ENCODE data around the gene PLB1. TPM values are rescaled to one million over a fixed set of nuclear protein-coding genes. Genes with fewer than 3 reads are reported as not detected.

The PLB1 gene
- total and polyA plus RNA-seq, 7 experiments from 2014 or later, result 0.47 to 6.4 (median 1.2) TPM

DNA sequence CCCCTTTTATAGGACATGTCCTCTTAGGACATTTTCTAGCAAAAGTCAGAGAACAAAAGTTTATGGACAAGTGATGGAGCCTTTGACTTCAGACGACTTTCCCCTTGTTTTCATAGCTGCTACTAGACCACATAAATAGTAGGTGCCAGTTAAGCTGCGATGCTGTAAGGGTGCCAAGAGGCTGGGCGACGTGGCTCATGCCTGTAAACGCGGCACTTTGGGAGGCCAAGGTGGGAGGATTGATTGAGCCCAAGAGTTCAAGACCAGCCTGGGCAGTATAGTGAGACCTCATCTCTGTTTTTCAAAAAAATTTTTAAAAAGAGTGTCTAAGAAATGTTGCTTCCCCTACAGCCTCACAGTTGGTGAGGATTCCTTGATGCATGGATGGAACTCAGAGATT lies 2.2 kb upstream of the PLB1 start:
- DNase-seq, result no peak
- peaks cover 0 to 1% (median 0%) of the 10 kb centered on the region in 7 donors for H3K4me1 Mint-ChIP-seq
- H3K27ac ChIP-seq (ENCODE audit: low read depth, low read length), result no peak overlapping the region
- ChIA-PET CTCF (no interaction called here), POLR2A (no interaction called here)
- H3K9me3 Mint-ChIP-seq, result peaks cover 0 to 2% (median 0%) of the 10 kb centered on the region in 11 donors
- peaks cover 0 to 19% (median 0%) of the 10 kb centered on the region in 5 donors for H3K27me3 Mint-ChIP-seq
- H3K4me3 ChIP-seq (ENCODE audit: low read length), result no peak overlapping the region
- no peaks in the 10 kb centered on the region for H3K9me3 ChIP-seq (ENCODE audit: control insufficient read depth in 2 of 3, low read length in 3 of 3)
- H3K27ac Mint-ChIP-seq, result no peak overlapping the region
- no peak overlapping the region for H3K4me3 Mint-ChIP-seq
- no peaks in the 10 kb centered on the region for H3K4me1 ChIP-seq (ENCODE audit: control insufficient read depth in 2 of 2, insufficient read depth in 2 of 2, low read length in 2 of 2)
- no peaks in the 10 kb centered on the region for H3K36me3 Mint-ChIP-seq
- no peaks in the 10 kb centered on the region for H3K27me3 ChIP-seq (ENCODE audit: control insufficient read depth in 2 of 2, insufficient read depth in 2 of 2, low read length in 2 of 2)
- ATAC-seq, result no peak
- intact Hi-C loops (cut with micrococcal nuclease), result no loop called here
- no peaks in the 10 kb centered on the region for H3K36me3 ChIP-seq (ENCODE audit: control insufficient read depth in 2 of 3, insufficient read depth in 3 of 3, low read length in 3 of 3)

DNA sequence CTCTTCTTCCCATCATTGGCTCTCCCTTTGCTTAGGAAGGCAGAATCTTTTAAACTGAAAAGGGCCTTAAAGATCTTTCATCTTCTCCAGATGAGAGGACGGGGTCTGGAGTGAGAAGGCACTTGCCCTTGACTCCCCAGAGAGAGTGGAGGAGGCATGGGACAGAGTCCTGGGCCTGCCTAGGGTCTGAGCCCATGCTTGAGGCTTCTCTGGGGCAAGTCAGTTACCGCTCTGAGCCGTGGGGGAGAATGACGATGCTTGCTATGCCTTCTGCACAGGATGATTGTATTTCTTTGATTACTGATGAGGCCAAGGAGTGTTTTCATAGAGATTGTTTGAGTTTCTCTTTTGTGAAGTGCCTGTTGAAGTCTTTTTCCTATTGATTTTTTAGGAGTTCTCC lies 921 bp downstream of the PLB1 start:
- Mint-ChIP-seq H3K27ac (no peak overlapping the region), H3K36me3 (no peaks in the 10 kb centered on the region), H3K27me3 (peaks cover 0 to 36% (median 0%) of the 10 kb centered on the region in 5 donors), H3K4me1 (no peaks in the 10 kb centered on the region), H3K9me3 (peaks cover 0 to 6% (median 0%) of the 10 kb centered on the region in 11 donors), H3K4me3 (no peak overlapping the region)
- Histone ChIP-seq H3K4me1 (ENCODE audit: control insufficient read depth in 2 of 2, insufficient read depth in 2 of 2, low read length in 2 of 2) (no peaks in the 10 kb centered on the region), H3K27ac (ENCODE audit: low read depth, low read length) (no peak overlapping the region), H3K27me3 (ENCODE audit: control insufficient read depth in 2 of 2, insufficient read depth in 2 of 2, low read length in 2 of 2) (no peaks in the 10 kb centered on the region), H3K4me3 (ENCODE audit: low read length) (no peak overlapping the region), H3K9me3 (ENCODE audit: control insufficient read depth in 2 of 3, low read length in 3 of 3) (no peaks in the 10 kb centered on the region), H3K36me3 (ENCODE audit: control insufficient read depth in 2 of 3, insufficient read depth in 3 of 3, low read length in 3 of 3) (no peaks in the 10 kb centered on the region)
- ChIA-PET POLR2A (no interaction called here), CTCF (no interaction called here)
- ATAC-seq, result no peak
- DNase-seq, result no peak
- intact Hi-C loops (cut with micrococcal nuclease), result no loop called here

DNA sequence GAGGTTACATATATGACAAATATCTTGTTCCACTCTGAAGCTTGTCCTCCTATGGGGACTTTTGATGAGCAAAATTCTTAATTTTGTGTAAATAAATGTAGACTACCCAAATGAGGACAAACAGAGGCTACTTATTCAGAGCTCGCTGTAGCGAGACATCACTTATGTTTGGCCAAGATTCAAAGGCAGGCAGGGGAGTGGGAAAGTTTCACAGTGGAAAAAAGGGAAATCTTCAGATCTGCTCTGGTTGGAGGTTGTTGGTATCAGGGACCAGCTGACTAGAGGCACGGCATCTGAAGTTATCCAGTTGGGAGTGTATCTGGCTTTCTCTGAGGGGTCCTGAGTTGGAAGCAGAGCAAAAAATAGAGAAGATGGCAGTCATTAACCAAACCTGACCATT lies 1.3 kb downstream of the PLB1 start:
- POLR2A ChIA-PET, result no interaction called here
- no peak for ATAC-seq

DNA sequence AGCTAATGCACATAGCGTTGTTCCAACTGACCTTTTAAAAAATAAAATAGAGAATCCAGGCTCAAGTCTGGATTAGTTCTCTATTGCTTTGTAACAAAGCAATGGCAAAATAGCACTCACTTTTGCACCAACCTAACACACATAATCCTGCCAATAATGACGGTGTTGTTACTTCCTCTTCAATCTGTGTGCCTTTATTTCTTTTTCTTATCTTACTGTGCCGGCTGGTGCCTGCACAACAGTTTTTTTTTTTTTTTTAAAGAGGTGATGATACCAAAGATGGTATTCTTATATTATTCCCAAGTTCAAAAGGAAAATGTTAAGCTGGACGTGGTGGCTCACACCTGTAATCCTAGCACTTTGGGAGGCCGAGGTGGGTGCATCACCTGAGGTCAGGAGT lies 3.4 kb downstream of the PLB1 start:
- no peaks in the 10 kb centered on the region for H3K36me3 Mint-ChIP-seq
- Histone ChIP-seq H3K9me3 (ENCODE audit: control insufficient read depth in 2 of 3, low read length in 3 of 3) (no peaks in the 10 kb centered on the region), H3K4me3 (ENCODE audit: low read length) (no peak overlapping the region), H3K27ac (ENCODE audit: low read depth, low read length) (no peak overlapping the region), H3K4me1 (ENCODE audit: control insufficient read depth in 2 of 2, insufficient read depth in 2 of 2, low read length in 2 of 2) (no peaks in the 10 kb centered on the region), H3K27me3 (ENCODE audit: control insufficient read depth in 2 of 2, insufficient read depth in 2 of 2, low read length in 2 of 2) (no peaks in the 10 kb centered on the region), H3K36me3 (ENCODE audit: control insufficient read depth in 2 of 3, insufficient read depth in 3 of 3, low read length in 3 of 3) (no peaks in the 10 kb centered on the region)
- H3K27me3 Mint-ChIP-seq, result peaks cover 0 to 44% (median 0%) of the 10 kb centered on the region in 5 donors
- no peaks in the 10 kb centered on the region for H3K4me1 Mint-ChIP-seq
- intact Hi-C loops (cut with micrococcal nuclease), result no loop called here
- ChIA-PET POLR2A (no interaction called here), CTCF (no interaction called here)
- peaks cover 0 to 6% (median 0%) of the 10 kb centered on the region in 11 donors for H3K9me3 Mint-ChIP-seq
- ATAC-seq (no peak), DNase-seq (no peak)
- no peak overlapping the region for H3K4me3 Mint-ChIP-seq
- H3K27ac Mint-ChIP-seq, result no peak overlapping the region

More for the DNA sequence above, 1.3 kb downstream of the PLB1 start:
- Mint-ChIP-seq H3K36me3 (no peaks in the 10 kb centered on the region), H3K27me3 (peaks cover 0 to 38% (median 0%) of the 10 kb centered on the region in 5 donors), H3K27ac (no peak overlapping the region), H3K4me3 (no peak overlapping the region), H3K9me3 (peaks cover 0 to 6% (median 0%) of the 10 kb centered on the region in 11 donors), H3K4me1 (no peaks in the 10 kb centered on the region)
- no peaks in the 10 kb centered on the region for H3K27me3 ChIP-seq (ENCODE audit: control insufficient read depth in 2 of 2, insufficient read depth in 2 of 2, low read length in 2 of 2)
- intact Hi-C loops (cut with micrococcal nuclease), result no loop called here
- no peaks in the 10 kb centered on the region for H3K9me3 ChIP-seq (ENCODE audit: control insufficient read depth in 2 of 3, low read length in 3 of 3)
- H3K27ac ChIP-seq (ENCODE audit: low read depth, low read length), result no peak overlapping the region
- no peaks in the 10 kb centered on the region for H3K36me3 ChIP-seq (ENCODE audit: control insufficient read depth in 2 of 3, insufficient read depth in 3 of 3, low read length in 3 of 3)
- H3K4me1 ChIP-seq (ENCODE audit: control insufficient read depth in 2 of 2, insufficient read depth in 2 of 2, low read length in 2 of 2), result no peaks in the 10 kb centered on the region
- H3K4me3 ChIP-seq (ENCODE audit: low read length), result no peak overlapping the region
- CTCF ChIA-PET, result no interaction called here
- DNase-seq, result no peak

DNA sequence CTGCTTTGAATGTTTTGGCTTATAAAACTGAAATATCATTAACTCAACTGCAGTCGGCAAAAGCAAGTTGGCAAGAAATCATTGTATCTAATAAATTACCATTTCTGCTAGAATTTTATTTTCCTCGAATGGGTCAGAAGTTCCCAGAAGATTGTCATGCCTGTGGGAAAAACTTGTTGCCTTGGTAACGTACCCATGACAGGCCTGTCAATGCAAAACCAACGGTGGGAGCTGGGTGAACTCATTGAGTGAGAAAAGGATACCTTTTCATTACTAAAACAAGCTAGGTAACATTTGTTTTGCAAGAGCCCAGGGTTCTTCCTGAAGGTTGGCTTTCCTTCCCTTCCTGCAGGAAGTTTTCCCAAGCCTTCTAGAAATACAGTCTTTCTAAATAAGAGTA lies 9.5 kb downstream of the PLB1 start:
- intact Hi-C loops (cut with micrococcal nuclease), result no loop called here
- no peak for DNase-seq
- ChIA-PET POLR2A (no interaction called here), CTCF (no interaction called here)
- no peaks in the 10 kb centered on the region for H3K36me3 Mint-ChIP-seq
- peaks cover 0 to 28% (median 0%) of the 10 kb centered on the region in 5 donors for H3K27me3 Mint-ChIP-seq
- Histone ChIP-seq H3K36me3 (ENCODE audit: control insufficient read depth in 2 of 3, insufficient read depth in 3 of 3, low read length in 3 of 3) (no peaks in the 10 kb centered on the region), H3K4me1 (ENCODE audit: control insufficient read depth in 2 of 2, insufficient read depth in 2 of 2, low read length in 2 of 2) (no peaks in the 10 kb centered on the region), H3K27me3 (ENCODE audit: control insufficient read depth in 2 of 2, insufficient read depth in 2 of 2, low read length in 2 of 2) (no peaks in the 10 kb centered on the region), H3K9me3 (ENCODE audit: control insufficient read depth in 2 of 3, low read length in 3 of 3) (no peaks in the 10 kb centered on the region), H3K4me3 (ENCODE audit: low read length) (no peak overlapping the region), H3K27ac (ENCODE audit: low read depth, low read length) (no peak overlapping the region)
- no peak overlapping the region for H3K27ac Mint-ChIP-seq
- H3K4me3 Mint-ChIP-seq, result no peak overlapping the region
- peaks cover 0 to 22% (median 0%) of the 10 kb centered on the region in 7 donors for H3K4me1 Mint-ChIP-seq
- no peak for ATAC-seq
- peaks cover 0 to under 1% (median 0%) of the 10 kb centered on the region in 11 donors for H3K9me3 Mint-ChIP-seq

DNA sequence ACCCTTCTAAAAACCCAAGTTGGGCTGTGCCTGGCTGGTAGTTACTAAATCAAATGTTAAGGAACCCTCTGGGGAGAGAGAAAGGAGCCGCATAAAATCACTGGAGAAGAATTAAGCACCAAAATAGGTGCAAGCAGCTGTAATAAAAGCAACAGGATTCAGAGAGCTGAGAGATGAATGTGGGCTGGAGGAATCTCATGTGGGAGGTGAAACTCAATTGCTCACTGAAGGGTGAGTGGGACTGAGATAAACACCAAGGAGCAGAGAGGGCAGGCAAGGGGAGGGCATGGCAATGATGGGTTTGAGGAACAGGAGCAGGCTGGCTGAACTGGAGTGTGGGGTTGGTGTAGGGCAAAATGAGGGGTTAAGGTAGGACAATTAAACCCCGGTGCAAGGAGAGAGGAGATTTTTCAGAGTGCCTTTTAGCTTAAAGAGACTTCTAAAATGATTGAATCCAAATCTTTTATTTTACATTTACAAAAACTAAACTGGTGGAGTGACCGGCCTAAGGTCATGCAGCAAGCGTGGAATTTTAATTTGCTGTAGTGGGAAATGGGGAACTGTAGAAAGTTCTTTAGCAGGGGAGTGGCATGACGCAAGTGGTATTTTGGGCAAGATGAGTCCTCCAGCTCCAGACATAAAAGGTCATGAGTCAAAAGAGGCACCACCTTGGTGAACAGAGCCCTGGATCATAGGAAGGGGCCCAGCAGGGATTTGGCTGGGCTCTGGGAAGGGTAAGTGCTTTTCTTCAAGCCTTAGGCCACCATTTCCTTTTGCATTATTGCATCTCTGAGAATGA lies 10.5 kb downstream of the PLB1 start:
- ChIA-PET CTCF (no interaction called here), POLR2A (no interaction called here)
- Mint-ChIP-seq H3K4me3 (no peak overlapping the region), H3K27ac (no peak overlapping the region), H3K9me3 (peaks cover 0 to 2% (median 0%) of the 10 kb centered on the region in 11 donors), H3K4me1 (peaks cover 0 to 22% (median 0%) of the 10 kb centered on the region in 7 donors), H3K27me3 (peaks cover 0 to 21% (median 0%) of the 10 kb centered on the region in 5 donors), H3K36me3 (no peaks in the 10 kb centered on the region)
- Histone ChIP-seq H3K4me3 (ENCODE audit: low read length) (no peak overlapping the region), H3K4me1 (ENCODE audit: control insufficient read depth in 2 of 2, insufficient read depth in 2 of 2, low read length in 2 of 2) (no peaks in the 10 kb centered on the region), H3K27me3 (ENCODE audit: control insufficient read depth in 2 of 2, insufficient read depth in 2 of 2, low read length in 2 of 2) (no peaks in the 10 kb centered on the region), H3K9me3 (ENCODE audit: control insufficient read depth in 2 of 3, low read length in 3 of 3) (no peaks in the 10 kb centered on the region), H3K27ac (ENCODE audit: low read depth, low read length) (no peak overlapping the region), H3K36me3 (ENCODE audit: control insufficient read depth in 2 of 3, insufficient read depth in 3 of 3, low read length in 3 of 3) (no peaks in the 10 kb centered on the region)
- DNase-seq (no peak), ATAC-seq (no peak)
- intact Hi-C loops (cut with micrococcal nuclease), result no loop called here

All from naive thymus-derived CD4-positive, alpha-beta T cell (primary cell).